Suprapubic skin (tissue), 4 donors: ENCODE results near the gene NPEPL1.

Experiments used
- POLR2A ChIP-seq, 2 donors: fragments of 450-650 bp; IDR thresholded peaks; one replicate each; pipeline ENCODE4 v1.6.1; 2017; ENCODE audit warnings: antibody characterized with exemption in 2 of 2, mild to moderate bottlenecking in 2 of 2, moderate library complexity in 2 of 2
- POLR2AphosphoS5 ChIP-seq, 3 donors: sonication (generic); formaldehyde crosslinking; IDR thresholded peaks; one replicate each; pipeline ENCODE4 v1.6.1; 2017; ENCODE audit warnings: antibody characterized with exemption in 3 of 3

- no peak for TF ChIP-seq POLR2A (IDR thresholded peaks at IDR 0.05)
- no peak for TF ChIP-seq POLR2AphosphoS5 (IDR thresholded peaks at IDR 0.05)
Observed at GRCh38 chr20:58743929-58744534, 51.4 kb downstream of the NPEPL1 start.
